ENCODE measurements around the gene GNB5.
"Not testable (repeated sequence)": the region's sequence is repeated elsewhere in the genome, so short reads cannot be mapped to it uniquely, and the experiment has no call there.

Gene GNB5

GRCh38 chr15:52206446-52206845 is 15.3 kb upstream of the GNB5 start:
- no peak for DNase-seq

- no peak for DNase-seq
These were observed 13.5 kb upstream of the GNB5 start for GRCh38 chr15:52204657-52205056.

- DNase-seq: no peak
These were observed 9.7 kb upstream of the GNB5 start for GRCh38 chr15:52200831-52201365.

DNA sequence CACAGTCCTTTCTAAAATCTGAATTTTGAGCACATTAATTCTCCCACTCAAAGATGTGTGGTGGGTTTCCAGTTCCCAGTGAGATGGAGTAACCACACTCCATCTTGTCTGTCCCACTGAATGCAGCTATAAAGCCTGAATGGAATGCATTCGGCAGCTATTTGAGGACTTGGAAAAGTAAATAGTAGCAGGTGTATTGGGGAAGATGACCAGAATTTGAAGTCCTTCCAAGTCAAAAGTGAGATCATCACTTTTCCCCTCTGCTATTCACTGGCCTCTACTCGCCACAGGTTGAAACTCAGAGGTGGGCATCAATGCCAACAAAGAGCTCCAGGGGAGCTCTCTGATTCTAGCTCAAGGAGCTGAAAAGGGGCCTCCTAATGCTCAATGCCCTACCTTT is 8.1 kb upstream of the GNB5 start:
- no peak for DNase-seq

GRCh38 chr15:52196891-52197290 is 5.7 kb upstream of the GNB5 start:
- DNase-seq: no peak

DNA sequence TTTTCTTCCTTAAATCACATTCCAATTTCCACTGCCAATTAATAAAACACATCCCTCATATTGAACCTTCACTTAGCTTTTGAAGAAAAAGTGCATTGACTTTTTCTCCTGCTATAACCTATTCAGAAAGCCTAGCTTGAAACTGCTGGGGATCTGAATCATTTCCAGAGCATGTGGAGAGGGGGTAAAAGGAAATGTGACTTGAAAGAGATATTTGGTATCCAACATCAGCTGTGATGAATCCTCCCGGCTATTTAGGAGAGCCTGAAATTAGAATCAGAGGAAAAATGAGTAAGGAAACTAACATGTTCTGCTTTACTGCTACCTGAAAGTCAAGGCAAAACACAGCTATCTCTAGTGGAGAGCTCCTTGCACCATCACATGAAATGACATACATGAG is 2.6 kb upstream of the GNB5 start:
- no peak for DNase-seq

DNA sequence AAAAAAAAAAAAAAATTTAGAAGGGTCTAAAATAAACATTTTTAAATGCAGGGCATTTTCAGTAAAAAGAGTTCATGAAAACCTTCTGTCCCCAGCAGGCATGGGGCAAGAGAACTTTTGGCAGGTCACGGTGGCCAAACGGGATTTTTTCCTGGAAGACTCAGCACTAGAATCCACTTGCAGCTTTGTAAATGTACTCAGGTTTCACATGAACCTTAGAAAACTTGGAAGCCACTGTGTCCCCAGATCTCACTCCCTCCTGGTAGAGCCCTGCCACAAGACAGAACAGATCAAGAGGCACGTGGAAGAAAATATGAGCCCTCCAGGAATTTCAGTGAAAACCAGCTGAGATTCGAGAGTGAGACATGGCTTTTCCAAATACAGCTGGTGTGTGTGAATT is 2.1 kb upstream of the GNB5 start:
- no peak for DNase-seq

DNA sequence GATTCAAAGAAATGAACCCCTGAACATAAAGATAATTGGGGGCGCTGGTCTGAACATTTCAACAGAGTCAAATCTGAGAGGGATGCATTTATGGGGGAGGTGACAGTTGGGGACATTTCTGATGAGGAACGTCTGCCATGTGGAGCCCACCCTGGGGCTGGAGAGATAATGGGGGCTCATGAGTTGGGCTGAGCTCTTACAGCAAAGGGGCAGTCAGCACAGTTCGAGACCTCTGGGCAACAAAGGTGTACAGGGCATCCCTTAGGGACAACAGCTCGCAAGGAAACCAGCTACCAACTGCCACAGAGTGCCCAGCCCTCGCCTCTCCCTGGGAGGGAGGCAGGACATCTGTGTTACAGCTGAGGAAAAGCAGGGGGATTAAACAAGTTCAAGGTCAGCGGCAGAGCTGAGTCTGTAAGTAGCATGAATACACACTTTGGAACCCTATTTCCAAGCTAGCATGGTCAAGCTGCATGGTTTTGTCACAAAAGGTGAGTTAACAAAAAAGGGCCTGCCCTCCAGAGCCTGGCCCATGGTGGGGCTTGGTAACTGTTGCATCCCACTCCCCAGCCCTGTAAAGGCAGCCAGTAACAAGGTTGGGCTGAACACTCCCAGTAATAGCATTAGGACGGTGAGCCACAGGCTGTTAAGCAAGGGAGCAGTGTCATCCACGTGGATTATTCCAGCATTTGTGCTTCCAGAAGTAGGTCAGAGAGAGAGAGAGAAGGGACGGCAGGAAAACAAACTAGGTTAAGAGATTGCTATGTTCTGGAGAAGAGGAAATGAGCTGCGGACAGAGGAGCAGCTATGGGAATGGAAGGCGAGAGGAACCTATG is 4.3 kb downstream of the GNB5 start:
- DNase-seq: no peak

DNA sequence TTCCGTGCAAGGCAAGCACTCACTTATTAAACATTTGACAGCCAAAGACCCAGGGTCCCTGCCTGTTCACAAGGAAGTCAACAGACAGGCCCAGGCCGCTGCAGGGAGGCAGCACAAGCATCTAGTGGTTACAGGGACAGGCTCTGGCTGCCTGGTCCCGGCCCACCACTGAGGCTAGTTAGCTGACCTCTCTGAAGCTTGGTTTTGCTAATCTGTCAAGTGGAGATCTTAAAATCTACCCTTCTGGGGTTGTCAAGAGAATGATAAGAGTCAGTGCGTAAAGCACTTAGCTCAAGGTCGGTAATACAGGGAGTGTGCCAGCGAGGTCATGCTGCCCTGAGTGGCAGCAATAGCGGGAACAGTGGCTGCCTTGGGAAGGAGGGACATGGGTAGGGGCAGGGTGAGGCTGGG is 6.0 kb downstream of the GNB5 start:
- no peak for DNase-seq

DNA sequence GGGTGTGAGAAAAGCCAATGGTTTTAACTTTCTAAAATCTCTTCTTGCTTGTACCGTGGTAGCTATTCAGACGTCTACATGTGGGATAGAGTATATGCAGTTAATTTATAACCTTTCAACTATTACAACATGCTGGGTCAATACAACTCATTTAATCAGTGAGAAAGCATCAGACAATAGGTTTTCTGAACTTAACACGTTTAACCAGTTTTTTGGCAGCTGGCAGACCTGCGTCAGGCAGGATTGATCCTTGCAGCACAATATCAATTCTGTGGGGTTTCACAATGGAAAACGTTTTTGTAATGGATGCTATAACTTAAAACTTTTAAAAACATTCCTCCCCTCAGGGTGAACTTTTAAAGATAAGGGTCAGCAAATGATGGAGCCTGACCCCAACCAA is 6.5 kb downstream of the GNB5 start:
- DNase-seq: no peak

DNA sequence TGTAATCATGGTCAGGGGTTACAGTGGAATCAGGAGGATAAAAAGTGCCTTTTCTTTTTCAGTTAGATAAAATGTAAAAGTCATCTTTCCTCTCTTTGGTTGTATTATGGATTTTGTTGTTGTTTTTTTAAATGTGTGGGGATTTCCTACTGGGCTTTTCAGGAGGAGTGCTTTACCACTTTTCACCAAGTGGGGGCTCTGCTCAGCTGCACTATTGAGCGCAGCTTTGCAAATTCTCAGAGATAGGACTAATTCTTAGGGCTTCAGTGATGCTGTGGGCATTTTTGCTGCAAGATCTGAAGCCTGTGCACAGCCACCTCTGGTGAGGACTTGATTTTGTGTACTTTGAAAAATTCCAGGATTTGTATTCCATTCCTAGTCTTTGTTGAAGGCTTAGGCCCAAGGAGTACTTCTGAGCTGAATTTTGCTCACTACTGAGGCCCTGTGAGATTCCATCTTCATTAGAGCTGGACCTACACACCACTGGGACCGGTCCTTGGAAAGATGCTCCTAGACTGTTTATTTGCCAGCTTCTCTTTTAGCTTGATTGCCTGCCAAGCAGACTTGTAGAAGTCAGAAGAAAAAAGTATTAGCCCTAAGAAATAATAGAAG is 7.5 kb downstream of the GNB5 start:
- DNase-seq: no peak

DNA sequence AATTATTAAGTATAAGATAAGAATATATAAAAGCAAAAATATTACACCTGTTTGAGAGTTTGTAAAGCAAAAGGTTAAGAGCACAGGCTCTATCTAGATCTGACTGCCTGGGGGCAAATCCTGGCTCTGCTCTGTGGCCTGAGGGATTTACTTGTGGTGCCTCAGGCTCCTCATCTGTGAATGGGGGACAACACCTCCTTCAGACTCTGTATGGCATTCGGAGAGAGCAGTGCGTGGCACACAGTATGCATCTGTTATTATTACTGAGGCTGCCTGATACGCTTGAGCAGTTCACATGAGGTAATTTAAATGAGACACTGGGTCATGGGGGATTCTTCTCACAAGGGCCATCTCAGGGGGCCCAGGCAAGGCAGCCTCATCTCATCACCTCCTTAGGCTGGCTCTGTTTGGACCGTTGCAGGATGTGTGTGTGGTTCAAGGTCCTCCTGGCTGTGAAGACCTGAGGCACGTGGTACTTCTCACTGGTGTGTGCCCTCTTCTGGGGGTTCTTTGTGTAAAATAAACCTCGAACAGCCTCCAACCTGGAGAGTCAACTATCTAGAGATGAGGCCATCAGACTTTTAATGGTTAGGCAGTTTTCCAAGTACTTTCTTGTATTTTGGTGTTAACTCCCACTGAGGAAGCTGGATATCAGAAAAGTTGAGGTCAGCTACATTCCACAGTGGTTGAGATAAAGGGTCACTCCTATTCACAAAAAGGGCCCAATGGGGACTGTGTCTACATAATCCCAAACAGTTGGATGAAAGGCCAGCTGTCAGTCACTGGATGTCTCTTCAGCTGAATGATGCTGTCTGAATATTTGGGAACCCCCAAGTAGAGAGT is 9.0 kb downstream of the GNB5 start:
- no peak for DNase-seq

DNA sequence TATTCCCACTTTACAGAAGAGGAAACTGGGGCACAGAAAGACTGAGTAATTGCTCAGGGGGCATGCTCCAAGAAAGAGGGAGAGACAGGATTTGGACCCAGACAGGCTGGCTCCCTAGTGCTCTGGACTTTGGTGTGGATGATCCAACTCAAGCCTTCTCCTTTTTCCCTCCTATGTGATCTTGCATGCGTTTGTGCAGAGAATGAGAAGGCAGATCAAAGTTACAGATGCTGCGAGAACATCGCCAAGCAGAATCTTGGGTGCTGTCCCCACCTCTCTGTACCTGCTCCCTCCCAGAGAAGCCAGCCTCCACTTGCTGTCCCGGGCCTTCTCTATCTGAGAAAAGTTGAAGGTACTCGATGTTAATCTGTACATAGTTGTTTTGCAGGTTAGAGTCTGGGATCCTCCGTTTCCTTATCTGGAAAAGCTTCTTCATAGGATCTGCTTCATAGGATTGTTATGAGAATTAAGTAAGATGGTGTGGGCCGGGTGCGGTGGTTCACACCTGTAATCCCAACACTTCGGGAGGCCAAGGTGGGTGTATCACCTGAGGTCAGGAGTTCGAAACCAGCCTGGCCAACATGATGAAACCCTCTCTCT is 10.2 kb downstream of the GNB5 start:
- DNase-seq: no peak

DNA sequence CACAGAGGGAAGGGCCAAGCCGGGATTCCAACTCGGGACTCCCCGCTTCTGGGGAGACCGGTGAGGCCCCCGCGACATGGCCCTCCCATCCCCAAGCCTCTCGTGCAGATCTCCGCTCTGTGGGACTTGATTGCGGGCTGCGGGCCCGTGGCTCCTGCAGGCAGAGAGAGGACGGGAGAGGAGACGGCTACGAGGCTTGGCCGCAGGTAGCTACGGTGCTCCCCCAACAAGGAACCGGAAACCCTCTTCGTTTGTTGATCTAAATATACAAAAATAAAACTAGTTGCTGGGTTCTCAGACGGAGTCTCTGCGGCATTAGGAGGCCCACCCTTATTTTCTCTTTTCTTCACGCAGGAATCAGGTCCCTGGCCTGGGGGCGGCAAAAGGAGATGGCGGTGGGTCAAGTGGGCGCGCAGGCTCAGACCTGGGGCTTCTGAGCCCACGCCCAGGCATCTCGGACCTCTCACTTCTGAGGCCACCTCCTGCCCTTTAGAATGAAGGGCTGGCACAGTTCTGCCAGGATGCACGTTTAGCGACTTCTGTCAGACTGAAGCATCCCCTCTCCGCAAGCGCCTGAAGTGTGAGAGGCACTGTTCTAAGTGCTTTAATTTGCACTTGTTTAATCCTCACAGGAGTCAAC is 10.9 kb downstream of the GNB5 start:
- peak; percentile 42 for DNase-seq

DNA sequence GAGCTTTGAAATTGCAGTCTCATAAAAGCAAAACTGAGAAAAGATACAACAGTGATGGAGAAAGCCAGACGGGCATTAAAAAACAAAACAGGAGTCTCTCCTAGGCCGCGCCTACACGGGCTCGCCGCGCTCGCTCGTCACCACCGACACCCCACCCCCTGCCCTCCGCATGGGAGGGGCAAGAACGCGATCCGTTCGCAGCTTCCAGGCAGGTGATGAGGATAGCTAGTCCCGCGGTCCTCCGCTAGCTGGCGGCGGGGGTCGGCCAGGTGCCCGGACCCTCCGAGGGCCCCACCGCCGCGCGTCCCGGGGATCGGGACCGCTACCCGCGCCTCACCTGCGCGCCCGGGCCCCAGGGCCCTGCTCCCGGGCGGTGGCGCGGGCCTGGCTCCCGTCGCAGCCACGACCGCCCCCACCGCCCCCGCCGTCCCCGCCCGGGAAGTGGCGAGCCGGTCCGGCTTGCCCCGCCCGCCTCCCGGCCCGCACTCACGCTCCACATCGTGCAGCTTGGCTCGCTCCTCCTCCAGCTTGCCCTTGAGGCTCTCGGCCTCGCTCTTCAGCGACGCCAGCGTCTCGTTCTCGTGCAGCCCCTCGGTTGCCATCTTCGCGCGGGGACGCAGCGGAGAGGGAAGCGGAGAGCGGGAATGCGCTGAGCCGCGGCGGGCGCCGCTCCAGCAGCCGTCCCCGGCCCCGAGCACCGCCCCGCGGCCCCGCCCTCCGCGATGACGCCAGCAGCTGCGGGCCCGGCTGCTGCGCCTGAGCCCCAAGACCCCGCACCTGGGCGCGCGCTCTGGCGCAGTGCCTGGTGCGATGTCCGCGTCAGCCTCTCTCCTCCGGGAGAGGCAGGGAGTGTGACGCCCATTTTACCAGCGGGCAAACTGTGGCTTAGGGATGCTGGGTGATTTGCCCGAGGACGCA is 11.7 kb downstream of the GNB5 start:
- DNase-seq: peak; percentile 76

DNA sequence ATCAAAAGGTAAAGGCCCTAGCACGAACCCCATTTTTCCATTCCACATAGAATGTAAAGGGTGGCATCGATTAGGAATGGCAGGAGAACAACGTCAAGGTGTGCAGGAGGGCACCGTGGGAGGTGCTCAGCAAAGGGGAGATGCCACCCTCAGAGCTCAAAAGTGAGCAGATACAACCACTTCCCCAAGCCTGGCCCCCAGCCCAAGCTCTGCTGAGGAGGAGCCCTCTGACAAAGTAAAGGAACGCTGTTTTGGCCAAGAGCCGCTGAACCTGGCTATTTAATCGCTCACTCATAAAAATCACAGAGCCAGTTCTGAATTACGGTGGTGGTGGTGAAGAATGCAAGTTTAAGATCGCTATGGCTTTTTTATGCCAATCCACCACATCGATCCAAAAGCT is 12.4 kb downstream of the GNB5 start:
- no peak for DNase-seq

DNA sequence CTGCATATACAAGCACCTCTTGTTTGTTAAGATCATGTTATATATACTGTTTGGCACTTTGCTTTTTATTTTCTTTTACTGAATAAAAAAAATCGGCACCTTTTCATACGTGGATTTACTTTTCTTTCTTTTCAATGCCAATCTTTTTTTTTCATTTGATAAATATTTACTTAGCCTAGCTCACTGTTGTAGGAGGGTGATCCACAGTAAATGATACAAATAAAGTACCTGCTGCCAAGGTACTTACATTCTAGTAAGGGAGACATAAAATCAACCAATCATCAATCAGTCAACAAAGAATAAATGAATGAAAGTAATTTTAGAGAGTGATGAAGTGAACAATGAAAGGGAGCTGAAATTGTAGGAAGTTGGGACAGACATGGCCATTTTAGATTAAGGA is 18.3 kb downstream of the GNB5 start:
- DNase-seq: no peak

- no peak for DNase-seq
These were observed 19.4 kb downstream of the GNB5 start for GRCh38 chr15:52171807-52172206.

DNA sequence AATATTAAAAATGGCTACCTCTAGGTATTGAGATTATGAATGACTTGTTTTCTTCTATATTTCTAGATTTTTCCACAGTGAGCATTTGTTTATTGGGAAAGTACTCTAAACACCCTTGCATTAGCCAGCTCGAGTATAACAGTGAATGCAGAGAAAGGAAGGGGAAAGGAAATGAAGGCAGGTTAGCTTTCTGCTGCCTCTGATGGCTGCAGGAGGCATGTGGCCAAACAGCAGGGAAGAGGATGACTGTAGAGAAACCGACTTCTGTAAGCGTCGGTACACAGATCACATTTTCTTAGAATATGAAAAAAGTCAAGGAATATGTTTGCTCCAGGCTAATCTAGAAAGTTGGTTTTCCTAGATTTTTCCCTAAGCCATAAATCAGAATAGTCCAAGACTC is 19.8 kb downstream of the GNB5 start:
- DNase-seq: no peak

DNA sequence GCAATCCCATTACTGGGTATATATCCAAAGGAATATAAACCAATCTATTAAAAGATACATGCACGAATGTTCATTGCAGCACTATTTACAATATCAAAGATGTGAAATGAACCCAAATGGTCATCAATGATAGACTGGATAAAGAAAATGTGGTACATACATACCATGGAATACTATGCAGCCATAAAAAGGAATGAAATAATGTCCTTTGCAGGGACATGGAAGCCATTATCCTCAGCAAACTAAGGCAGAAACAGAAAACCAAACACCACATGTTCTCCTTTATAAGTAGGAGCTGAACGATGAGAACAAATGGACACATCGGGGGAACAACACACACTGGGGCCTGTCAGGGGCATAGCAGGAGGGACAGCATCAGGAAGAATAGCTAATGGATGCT is 21.0 kb downstream of the GNB5 start:
- DNase-seq: not testable (repeated sequence)

DNA sequence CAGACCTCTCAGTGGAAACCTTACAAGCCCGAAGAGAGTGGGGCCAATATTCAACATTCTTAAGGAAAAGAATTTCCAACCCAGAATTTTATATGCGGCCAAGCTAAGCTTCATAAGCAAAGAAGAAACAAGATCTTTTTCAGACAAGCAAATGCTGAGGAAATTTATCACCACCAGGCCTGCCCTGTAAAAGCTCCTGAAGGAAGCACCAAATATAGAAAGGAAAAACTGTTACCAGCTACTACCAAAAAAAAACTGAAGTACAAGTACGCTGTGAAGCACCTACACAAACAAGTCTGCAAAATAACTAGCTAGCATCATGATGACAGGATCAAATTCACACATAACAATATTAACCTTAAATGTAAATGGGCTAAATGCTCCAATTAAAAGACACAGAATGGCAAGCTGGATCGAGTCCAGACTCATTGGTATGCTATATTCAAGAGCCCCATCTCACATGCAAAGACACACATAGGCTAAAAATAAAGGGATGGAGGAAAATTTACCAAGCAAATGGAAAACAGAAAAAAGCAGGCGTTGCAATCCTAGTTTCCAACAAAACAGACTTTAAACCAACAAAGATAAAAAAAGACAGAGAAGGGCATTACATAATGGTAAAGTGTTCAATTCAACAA is 25.6 kb downstream of the GNB5 start:
- DNase-seq: not testable (repeated sequence)

All from NCI-H146 (cell line).